B cell (primary cell): ENCODE results near the gene YJEFN3. TPM values are rescaled to one million over a fixed set of nuclear protein-coding genes. Genes with fewer than 3 reads are reported as not detected.

Source experiments
- ATAC-seq: fragments of 200-7000 bp; cut with Tn5 transposase; one replicate; pipeline ENCODE4 v1.10.0; 2021; ENCODE audit warnings: low read depth, mild to moderate bottlenecking, moderate number of reproducible peaks, moderate library complexity
- CTCF ChIA-PET: fragments of 350-600 bp; sonication (Branson Sonifier 250); formaldehyde crosslinking; loops from one replicate; lab custom pipeline; 2021; ENCODE audit warnings: antibody characterized with exemption, inconsistent platforms; lab: Charles Lee
- POLR2A ChIA-PET: fragments of 350-600 bp; sonication (Branson Sonifier 250); formaldehyde crosslinking; loops from one replicate; lab custom pipeline; 2021; ENCODE audit warnings: antibody characterized with exemption; lab: Charles Lee
- DNase-seq: peaks from one replicate; pipeline ENCODE4 v3.0.0; 2013
- H2AFZ ChIP-seq: 2 replicates; pipeline ENCODE4 v1.6.1; 2012; ENCODE audit warnings: mild to moderate bottlenecking, low read depth, low read length; ENCODE audit not compliant: insufficient read depth, poor library complexity, severe bottlenecking
- H3K27ac ChIP-seq, 2 donors: 1 replicate in 1 of 2; 2 replicates in 1 of 2; pipeline ENCODE4 v1.5.1; 2012 to 2013; ENCODE audit warnings: low read length in 2 of 2, mild to moderate bottlenecking in 2 of 2, moderate library complexity in 1 of 2
- H3K27me3 ChIP-seq, 4 experiments: fragments of 200-600 bp in 1 of 4; sonication (generic) in 1 of 4; replicated peaks in 1 of 4; 1 replicate in 2 of 4; 2 replicates in 2 of 4; pipeline versions ENCODE4 v1.6.1 to v1.7.0; 2013 to 2016; ENCODE audit warnings: low read length in 3 of 4, mild to moderate bottlenecking in 2 of 4, mixed read lengths in 1 of 4, moderate library complexity in 1 of 4; ENCODE audit not compliant: insufficient read depth in 4 of 4, control insufficient read depth in 3 of 4; ENCODE audit errors: control extremely low read depth in 1 of 4
- H3K36me3 ChIP-seq, 2 experiments: replicated peaks in 1 of 2; 1 replicate in 1 of 2; 2 replicates in 1 of 2; pipeline versions ENCODE4 v1.6.1 to v1.7.1; 2013; ENCODE audit warnings: low read length in 1 of 2; ENCODE audit not compliant: insufficient read depth in 2 of 2, control insufficient read depth in 1 of 2; ENCODE audit errors: control extremely low read depth in 1 of 2, extremely low read depth in 1 of 2
- H3K4me1 ChIP-seq, 2 donors: fragments of 200-600 bp in 1 of 2; sonication (generic) in 1 of 2; 1 replicate in 1 of 2; 2 replicates in 1 of 2; pipeline versions ENCODE4 v1.5.1 to v1.6.1; 2013 to 2017; ENCODE audit warnings: low read length in 2 of 2; ENCODE audit not compliant: control insufficient read depth in 2 of 2, insufficient read depth in 2 of 2
- H3K4me2 ChIP-seq: replicated peaks from 2 replicates; pipeline ENCODE3; 2012; ENCODE audit warnings: mild to moderate bottlenecking, low read depth, low read length; ENCODE audit not compliant: poor library complexity, severe bottlenecking
- H3K4me3 ChIP-seq, 5 experiments: fragments of 200-600 bp in 1 of 5; sonication (generic) in 1 of 5; 1 replicate in 3 of 5; 2 replicates in 2 of 5; pipeline versions ENCODE4 v1.5.1 to v1.7.0; 2011 to 2016; ENCODE audit warnings: low read length in 4 of 5, mild to moderate bottlenecking in 4 of 5, low read depth in 2 of 5, control low read depth in 1 of 5, moderate library complexity in 1 of 5; ENCODE audit not compliant: insufficient read depth in 1 of 5; ENCODE audit errors: control extremely low read depth in 1 of 5, extremely low read depth in 1 of 5
- H3K79me2 ChIP-seq: fragments of 200-600 bp; sonication (generic); one replicate; pipeline ENCODE4 v1.6.0; 2016; ENCODE audit warnings: low read length; ENCODE audit not compliant: control insufficient read depth, insufficient read depth
- H3K9ac ChIP-seq: fragments of 200-600 bp; sonication (generic); 2 replicates; pipeline ENCODE4 v1.6.1; 2017; ENCODE audit warnings: mild to moderate bottlenecking, low read length, moderate library complexity
- H3K9me3 ChIP-seq, 3 donors: one replicate each; pipeline versions ENCODE4 v1.6.1 to v1.7.1; 2013; ENCODE audit warnings: low read length in 2 of 3; ENCODE audit not compliant: control insufficient read depth in 2 of 3, insufficient read depth in 1 of 3; ENCODE audit errors: control extremely low read depth in 1 of 3
- H4K20me1 ChIP-seq: 2 replicates; pipeline ENCODE4 v1.6.0; 2012; ENCODE audit warnings: mild to moderate bottlenecking, low read length; ENCODE audit not compliant: insufficient read depth, control insufficient read depth, poor library complexity, severe bottlenecking
- H3K27ac Mint-ChIP-seq: one replicate; pipeline ENCODE4 v1.8.0; 2021; ENCODE audit warnings: mixed read lengths
- H3K27me3 Mint-ChIP-seq: one replicate; pipeline ENCODE4 v1.8.0; 2021; ENCODE audit warnings: mixed read lengths
- H3K4me1 Mint-ChIP-seq: one replicate; pipeline ENCODE4 v1.8.0; 2021; ENCODE audit warnings: mixed read lengths
- H3K4me3 Mint-ChIP-seq: one replicate; pipeline ENCODE4 v1.8.0; 2021; ENCODE audit warnings: mixed read lengths
- H3K9me3 Mint-ChIP-seq: one replicate; pipeline ENCODE4 v1.8.0; 2022; ENCODE audit warnings: mixed read lengths; ENCODE audit not compliant: insufficient read depth
- CTCF ChIP-seq: fragments of 200-600 bp; IDR thresholded peaks from one replicate; pipeline ENCODE4 v1.8.0; 2022; ENCODE audit warnings: antibody characterized with exemption, mild to moderate bottlenecking
- EZH2 ChIP-seq: IDR thresholded peaks from 2 replicates; pipeline ENCODE4 v1.6.1; 2012; ENCODE audit warnings: borderline replicate concordance, low read depth, mild to moderate bottlenecking, moderate library complexity, low read length; ENCODE audit not compliant: insufficient read depth, poor library complexity, severe bottlenecking
- WGBS: methylation state at CpG from one replicate; pipeline ENCODE4 v1.1.5; 2013; ENCODE audit warnings: missing lambda C conversion rate; ENCODE audit not compliant: insufficient coverage; 5-methylcytosine and 5-hydroxymethylcytosine counted together
- intact Hi-C: fragments of 100-400 bp; cut with micrococcal nuclease; formaldehyde crosslinking; loops from one replicate; pipeline ENCODE4 v1.10.0; 2022
- polyA plus RNA-seq: library from polyadenylated mRNA; depleted of rRNA; stranded (reverse); fragments of >200 nt; gene quantifications from 2 replicates; pipeline ENCODE4 v1.2.3, GENCODE V29; 2012
- total RNA-seq, 2 donors: library from RNA; stranded (reverse); fragments of 120-200 nt in 1 of 2; gene quantifications; 1 replicate in 1 of 2; 2 replicates in 1 of 2; pipeline versions ENCODE4 v1.2.3 to v1.2.4, GENCODE V29; 2013 to 2022

Gene YJEFN3
- total and polyA plus RNA-seq, 2 donors (not counting 1 experiment from before 2014, with no cell fraction given): 7.1 to 8.8 TPM

DNA sequence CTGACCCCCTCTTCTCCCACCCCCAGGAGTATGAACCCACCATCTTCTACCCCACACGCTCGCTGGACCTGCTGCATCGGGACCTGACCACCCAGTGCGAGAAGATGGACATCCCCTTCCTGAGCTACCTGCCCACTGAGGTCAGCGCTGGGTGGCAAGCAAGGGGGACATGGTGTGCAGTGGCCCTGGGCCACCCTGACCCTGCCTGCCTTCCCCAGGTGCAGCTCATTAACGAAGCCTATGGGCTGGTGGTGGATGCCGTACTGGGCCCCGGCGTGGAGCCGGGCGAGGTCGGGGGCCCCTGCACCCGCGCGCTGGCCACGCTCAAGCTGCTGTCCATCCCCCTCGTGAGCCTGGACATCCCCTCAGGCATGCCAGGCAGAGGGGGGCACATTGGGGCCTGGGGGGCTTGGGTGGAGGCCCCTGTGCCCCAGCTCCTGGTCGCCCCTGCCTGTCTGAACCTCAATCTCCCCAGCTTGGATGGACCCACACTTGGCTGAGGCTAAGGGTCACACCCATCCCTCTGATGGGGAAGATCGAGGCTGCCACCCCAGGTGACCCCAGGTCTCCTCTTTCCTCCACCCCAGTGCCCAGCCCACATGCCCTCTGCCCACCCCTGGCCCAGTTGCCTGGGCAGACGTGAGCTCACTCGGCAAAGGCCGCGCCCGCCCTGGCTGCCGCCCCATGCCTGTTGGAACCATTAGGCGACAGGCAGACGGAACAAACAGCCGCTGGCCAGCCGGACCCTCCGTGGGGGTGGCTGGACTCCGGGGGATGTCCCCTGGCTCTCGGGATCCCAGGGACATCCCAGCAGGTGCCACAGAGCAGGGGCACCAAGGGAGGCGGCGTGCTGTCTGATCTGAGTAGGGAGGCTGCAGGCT lies 6.8 kb downstream of the YJEFN3 start:
- peaks cover 19% of the 10 kb centered on the region for H3K4me1 Mint-ChIP-seq
- Histone ChIP-seq H3K36me3 (no peaks in the 10 kb centered on the region), H3K27me3 (peaks cover 0 to 28% (median 12%) of the 10 kb centered on the region in 4 experiments), H3K79me2 (no peaks in the 10 kb centered on the region), H3K4me1 (peaks cover 28 to 29% of the 10 kb centered on the region in 2 donors), H3K27ac (no peak overlapping the region), H3K4me2 (no peak overlapping the region), H3K9me3 (peaks cover 0 to 24% (median 0%) of the 10 kb centered on the region in 3 donors), H4K20me1 (no peaks in the 10 kb centered on the region), H3K9ac (no peak overlapping the region), H2AFZ (no peak overlapping the region), H3K4me3 (no peak overlapping the region)
- TF ChIP-seq EZH2: no peak
- TF ChIP-seq CTCF: no peak
- H3K4me3 Mint-ChIP-seq: no peak overlapping the region
- POLR2A ChIA-PET: interaction anchor here (0.6 kb wide), 1 partner anchor 131 kb away, joined by 4 read pairs; no protein-coding TSS in a partner anchor
- 97% methylated on average over 33 of the region's 34 CpGs for WGBS
- CTCF ChIA-PET: interaction anchor here (7.5 kb wide), 1 partner anchor 423 kb away, joined by 88 read pairs; no protein-coding TSS in a partner anchor
- no peak overlapping the region for H3K27ac Mint-ChIP-seq
- intact Hi-C loops: no loop called here
- H3K27me3 Mint-ChIP-seq: peaks cover 11% of the 10 kb centered on the region
- DNase-seq (no peak), ATAC-seq (no peak)
- H3K9me3 Mint-ChIP-seq: no peaks in the 10 kb centered on the region
